Effector memory CD4-positive, alpha-beta T cell (primary cell): ENCODE measurements around the gene CERS4.

Experiments used
- DNase-seq, 3 donors: peaks; one replicate each; pipeline ENCODE4 v3.0.0-alpha.2; 2020
- H3K27ac ChIP-seq: 2 replicates; pipeline ENCODE4 v1.7.0; 2013; ENCODE audit warnings: mild to moderate bottlenecking, low read length, moderate library complexity; ENCODE audit not compliant: insufficient read depth, poor library complexity, severe bottlenecking
- H3K27me3 ChIP-seq: replicated peaks from 2 replicates; pipeline ENCODE4 v1.7.0; 2013; ENCODE audit warnings: mild to moderate bottlenecking, low read length; ENCODE audit not compliant: insufficient read depth, control insufficient read depth, poor library complexity, severe bottlenecking
- H3K36me3 ChIP-seq: 2 replicates; pipeline ENCODE4 v1.7.0; 2013; ENCODE audit warnings: mild to moderate bottlenecking, low read length, moderate library complexity; ENCODE audit not compliant: control insufficient read depth, insufficient read depth
- H3K4me1 ChIP-seq: 2 replicates; pipeline ENCODE4 v1.7.0; 2013; ENCODE audit warnings: low read length, mild to moderate bottlenecking; ENCODE audit not compliant: control insufficient read depth, insufficient read depth, poor library complexity, severe bottlenecking
- H3K4me3 ChIP-seq: 2 replicates; pipeline ENCODE4 v1.7.0; 2013; ENCODE audit warnings: low read length, low read depth, mild to moderate bottlenecking; ENCODE audit not compliant: insufficient read depth, poor library complexity, severe bottlenecking
- H3K9me3 ChIP-seq: 2 replicates; pipeline ENCODE4 v1.7.0; 2013; ENCODE audit warnings: mild to moderate bottlenecking, low read length, moderate library complexity; ENCODE audit not compliant: control insufficient read depth

Gene CERS4

GRCh38 chr19:8250596-8250995, 41.4 kb downstream of the CERS4 start:
- Histone ChIP-seq H3K9me3 (no peaks in the 10 kb centered on the region), H3K4me1 (no peaks in the 10 kb centered on the region), H3K36me3 (no peaks in the 10 kb centered on the region), H3K4me3 (no peak overlapping the region), H3K27me3 (no peaks in the 10 kb centered on the region), H3K27ac (no peak overlapping the region)
- DNase-seq: no peak

GRCh38 chr19:8251025-8251472, 41.9 kb downstream of the CERS4 start:
- Histone ChIP-seq H3K27me3 (no peaks in the 10 kb centered on the region), H3K4me3 (no peak overlapping the region), H3K4me1 (no peaks in the 10 kb centered on the region), H3K36me3 (peaks cover 4% of the 10 kb centered on the region), H3K27ac (no peak overlapping the region), H3K9me3 (no peaks in the 10 kb centered on the region)
- DNase-seq: no peak

GRCh38 chr19:8252922-8253589, 43.9 kb downstream of the CERS4 start:
- Histone ChIP-seq H3K27me3 (no peaks in the 10 kb centered on the region), H3K27ac (no peak overlapping the region), H3K4me1 (no peaks in the 10 kb centered on the region), H3K36me3 (peaks cover 13% of the 10 kb centered on the region), H3K4me3 (no peak overlapping the region), H3K9me3 (no peaks in the 10 kb centered on the region)
- peak; percentile 59 to 76 (median 68) for DNase-seq

GRCh38 chr19:8253678-8254077, 44.5 kb downstream of the CERS4 start:
- no peaks in the 10 kb centered on the region for H3K4me1 ChIP-seq
- H3K9me3 ChIP-seq: no peaks in the 10 kb centered on the region
- H3K27ac ChIP-seq: no peak overlapping the region
- peaks cover 13% of the 10 kb centered on the region for H3K36me3 ChIP-seq
- H3K27me3 ChIP-seq: no peaks in the 10 kb centered on the region
- DNase-seq: no peak
- H3K4me3 ChIP-seq: no peak overlapping the region

- DNase-seq: no peak
- Histone ChIP-seq H3K4me1 (no peaks in the 10 kb centered on the region), H3K36me3 (peaks cover 13% of the 10 kb centered on the region), H3K27ac (no peak overlapping the region), H3K4me3 (no peak overlapping the region), H3K27me3 (no peaks in the 10 kb centered on the region), H3K9me3 (no peaks in the 10 kb centered on the region)
Observed at GRCh38 chr19:8254286-8255001, 45.3 kb downstream of the CERS4 start.

GRCh38 chr19:8255426-8256125, 46.4 kb downstream of the CERS4 start:
- Histone ChIP-seq H3K27ac (no peak overlapping the region), H3K27me3 (no peaks in the 10 kb centered on the region), H3K4me1 (no peaks in the 10 kb centered on the region), H3K36me3 (peaks cover 13% of the 10 kb centered on the region), H3K4me3 (no peak overlapping the region), H3K9me3 (no peaks in the 10 kb centered on the region)
- DNase-seq: no peak

- no peak for DNase-seq
- H3K4me1 ChIP-seq: no peaks in the 10 kb centered on the region
- H3K4me3 ChIP-seq: no peak overlapping the region
- H3K27me3 ChIP-seq: no peaks in the 10 kb centered on the region
- H3K27ac ChIP-seq: no peak overlapping the region
- no peaks in the 10 kb centered on the region for H3K9me3 ChIP-seq
- H3K36me3 ChIP-seq: peaks cover 13% of the 10 kb centered on the region
Observed at GRCh38 chr19:8256276-8257051, 47.3 kb downstream of the CERS4 start.

GRCh38 chr19:8257052-8257443, 47.9 kb downstream of the CERS4 start:
- Histone ChIP-seq H3K9me3 (no peaks in the 10 kb centered on the region), H3K4me1 (no peaks in the 10 kb centered on the region), H3K27ac (no peak overlapping the region), H3K4me3 (no peak overlapping the region), H3K36me3 (peaks cover 13% of the 10 kb centered on the region), H3K27me3 (no peaks in the 10 kb centered on the region)
- no peak for DNase-seq

GRCh38 chr19:8259142-8259921, 50.2 kb downstream of the CERS4 start:
- no peak overlapping the region for H3K27ac ChIP-seq
- H3K4me3 ChIP-seq: no peak overlapping the region
- H3K27me3 ChIP-seq: no peaks in the 10 kb centered on the region
- no peaks in the 10 kb centered on the region for H3K9me3 ChIP-seq
- H3K36me3 ChIP-seq: peaks cover 13% of the 10 kb centered on the region
- no peak for DNase-seq
- H3K4me1 ChIP-seq: no peaks in the 10 kb centered on the region
